Left cardiac atrium (tissue), 4 donors: Measurements from ENCODE around the gene KLRD1. TPM values are rescaled to one million over a fixed set of nuclear protein-coding genes. Genes with fewer than 3 reads are reported as not detected.
"Not testable (repeated sequence)": the region's sequence is repeated elsewhere in the genome, so short reads cannot be mapped to it uniquely, and the experiment has no call there.

Experiments
- ATAC-seq, 2 donors: fragments of 200-7000 bp; cut with Tn5 transposase; one replicate each; pipeline ENCODE4 v1.9.1; 2020; ENCODE audit warnings: mild to moderate bottlenecking in 2 of 2, moderate library complexity in 2 of 2
- DNase-seq: peaks from one replicate; pipeline ENCODE4 v3.0.0-alpha.2; 2020
- intact Hi-C, 2 donors: fragments of 100-400 bp; cut with DNase I; formaldehyde crosslinking; loops; one replicate each; pipeline versions ENCODE4 v1.14.1 to v1.15.1; 2022 to 2023
- long read RNA-seq: library from polyadenylated mRNA; unstranded; transcript quantifications from one replicate; pipeline ENCODE4 v2.0.0, GENCODE V29; 2021
- total RNA-seq, 2 donors: library from RNA; stranded (reverse); fragmentation: NEBNext Ultra II Directional; extraction: Animal tissue kit (Norgen Biotek cat#: 25700); gene quantifications; one replicate each; pipeline ENCODE4 v1.2.1, GENCODE V29; 2021
- donor health status: DM: no; HTN: yes; CAD: no.
- donor health status: DM: no; HTN: yes; CAD: no; lungs with severe emphysema.
- donor health status: DM: yes; HTN: yes; CAD: no.
- donor health status: Dilated cardiomyopathy.

KLRD1 gene, protein sequence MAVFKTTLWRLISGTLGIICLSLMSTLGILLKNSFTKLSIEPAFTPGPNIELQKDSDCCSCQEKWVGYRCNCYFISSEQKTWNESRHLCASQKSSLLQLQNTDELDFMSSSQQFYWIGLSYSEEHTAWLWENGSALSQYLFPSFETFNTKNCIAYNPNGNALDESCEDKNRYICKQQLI
- total RNA-seq: 1 to 10 TPM; 2.4 to 3.6 TPM
- long read RNA-seq: 0 reads

DNA sequence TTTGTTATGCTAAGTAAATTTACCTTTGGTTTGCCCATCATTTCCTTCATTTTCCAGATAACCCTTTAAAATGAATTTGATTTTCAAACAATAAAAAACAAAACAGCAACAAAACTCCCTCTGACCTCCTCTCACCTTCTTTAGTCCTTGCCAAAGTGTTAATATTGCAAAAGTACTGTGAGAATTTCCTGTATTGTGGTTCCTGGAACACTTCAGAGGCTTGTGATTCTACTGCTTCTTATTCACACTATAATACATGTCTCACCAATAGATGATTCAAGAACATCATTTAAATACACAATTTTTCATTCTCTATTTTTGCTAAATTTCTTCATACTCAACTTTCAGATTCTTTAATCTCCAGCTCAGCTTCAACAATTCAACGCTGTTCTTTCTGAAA lies at the start of gene KLRD1:
Gene KLRD1, plus strand, starts transcription at position 241 of the 400 bp plus-strand sequence. CDS start 208 bp downstream, outside the sequence.
- DNase-seq (no peak), ATAC-seq (no peak)
- intact Hi-C loops: no loop called here

DNA sequence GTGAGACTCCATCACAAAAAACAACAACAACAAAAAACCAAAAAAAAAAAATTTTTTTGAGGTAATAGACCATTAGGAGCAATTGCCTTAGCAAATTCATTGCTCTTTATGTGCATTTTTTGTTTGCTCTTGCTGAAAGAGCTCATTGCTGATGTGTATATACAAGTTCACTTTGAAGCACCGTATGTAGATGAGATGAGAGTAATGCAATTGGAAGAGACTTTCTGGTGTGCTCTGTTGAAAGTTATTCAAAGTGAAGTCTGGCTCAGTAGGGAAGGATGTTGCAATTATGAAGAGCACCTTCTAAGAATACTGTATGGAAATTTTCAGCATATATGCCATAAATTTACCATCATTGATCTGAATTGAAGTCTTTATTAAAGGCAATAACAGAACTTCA lies 46.7 kb upstream of the KLRD1 start:
- intact Hi-C loops: no loop called here
- DNase-seq (no peak), ATAC-seq (no peak)

DNA sequence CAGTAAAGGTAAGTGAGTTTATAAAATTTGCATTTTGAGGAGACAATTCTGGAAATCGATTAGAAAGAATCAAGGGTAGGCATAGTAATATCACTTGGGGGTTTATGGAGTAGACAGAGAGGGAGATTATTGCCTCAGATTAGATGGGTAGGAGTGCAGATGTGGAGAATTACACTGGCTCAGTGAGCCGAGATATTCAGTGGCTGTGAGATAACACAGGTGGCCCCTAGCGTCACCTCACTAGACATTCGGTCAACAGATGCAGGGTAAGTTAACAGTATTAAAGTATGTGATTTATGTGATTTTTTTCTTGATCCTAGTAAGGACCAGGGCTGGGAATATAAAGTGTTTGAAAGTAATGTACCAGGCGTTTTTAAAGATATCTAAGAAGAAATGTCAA lies 39.6 kb upstream of the KLRD1 start:
- ATAC-seq (no peak), DNase-seq (no peak)
- intact Hi-C loops: no loop called here

DNA sequence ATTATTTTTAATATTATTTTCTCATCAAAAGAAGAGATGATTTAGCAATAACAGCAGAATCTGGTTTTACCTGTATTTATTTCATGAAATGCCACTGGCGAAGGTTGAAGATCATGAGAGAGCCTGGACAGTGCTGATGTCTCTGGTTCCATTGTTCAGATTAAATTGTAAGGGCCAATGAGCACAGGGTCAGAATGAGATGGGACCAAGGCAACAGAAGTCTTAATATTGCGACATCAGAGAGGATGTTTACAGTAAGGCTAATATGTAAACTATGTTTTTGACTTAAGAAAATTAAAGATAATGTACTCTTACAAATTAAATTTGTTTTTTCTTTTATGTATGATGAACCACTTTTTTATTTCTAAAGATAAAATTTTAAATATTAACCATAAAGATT lies 35.2 kb upstream of the KLRD1 start:
- intact Hi-C loops: no loop called here
- no peak for ATAC-seq
- no peak for DNase-seq

DNA sequence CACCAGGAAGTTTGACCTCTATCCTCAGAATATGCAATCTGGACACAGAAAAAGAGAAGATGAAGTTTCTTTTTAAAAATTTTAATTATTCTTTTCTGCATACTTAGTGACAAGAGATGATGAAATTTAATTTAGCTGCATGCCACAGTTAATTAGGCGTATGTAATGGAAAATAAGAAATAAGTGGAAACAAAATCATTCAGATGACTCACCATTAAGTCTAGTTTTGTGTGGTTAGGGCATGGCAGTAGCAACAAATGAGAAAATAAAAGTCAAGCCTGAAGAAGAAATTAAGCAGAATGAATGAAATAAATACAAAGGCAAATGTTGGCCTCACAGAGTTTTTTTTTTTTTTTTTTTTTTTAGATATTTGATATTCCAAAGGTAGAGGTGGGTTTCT lies 30.9 kb upstream of the KLRD1 start:
- DNase-seq (no peak), ATAC-seq (no peak)
- intact Hi-C loops: no loop called here

DNA sequence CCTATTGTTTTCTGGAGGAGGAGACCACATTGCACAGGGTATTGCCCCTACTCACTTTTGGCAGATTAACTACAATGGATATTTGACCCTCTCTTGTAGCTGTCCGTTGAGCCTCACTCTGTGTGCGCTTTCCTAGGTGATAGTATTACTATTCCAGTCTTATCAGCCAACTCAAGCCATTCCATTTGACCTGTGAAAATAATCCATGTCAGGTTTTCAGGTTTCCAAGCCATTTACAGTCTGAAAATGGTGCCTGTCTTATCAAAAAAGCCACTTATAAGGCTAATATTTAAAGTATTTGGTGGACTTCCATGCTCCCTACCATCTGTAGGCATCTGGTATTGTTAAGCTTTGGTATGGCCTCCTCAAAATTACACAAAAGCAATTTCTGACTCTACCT lies 29.6 kb upstream of the KLRD1 start:
- intact Hi-C loops: no loop called here
- DNase-seq (no peak), ATAC-seq (no peak)

DNA sequence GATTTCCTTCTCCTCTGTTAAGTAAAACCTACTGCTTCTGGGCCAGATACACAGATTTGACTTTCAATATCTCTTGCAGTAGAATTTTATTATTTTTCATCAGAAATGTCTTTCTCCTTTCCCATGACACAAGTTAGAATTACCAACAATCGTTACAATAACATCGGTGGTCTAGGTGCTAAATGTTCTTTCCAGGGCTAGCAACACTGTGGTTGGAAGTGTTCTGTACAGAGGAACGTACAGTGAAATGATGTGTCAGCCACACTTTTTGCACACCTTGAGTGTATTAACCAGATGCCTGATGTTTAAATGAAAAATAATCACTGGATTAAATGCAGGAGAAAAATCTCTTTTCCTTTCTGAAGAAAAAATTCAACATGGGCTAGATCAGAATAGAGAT lies 27.7 kb upstream of the KLRD1 start:
- intact Hi-C loops: no loop called here
- ATAC-seq: no peak
- no peak for DNase-seq

DNA sequence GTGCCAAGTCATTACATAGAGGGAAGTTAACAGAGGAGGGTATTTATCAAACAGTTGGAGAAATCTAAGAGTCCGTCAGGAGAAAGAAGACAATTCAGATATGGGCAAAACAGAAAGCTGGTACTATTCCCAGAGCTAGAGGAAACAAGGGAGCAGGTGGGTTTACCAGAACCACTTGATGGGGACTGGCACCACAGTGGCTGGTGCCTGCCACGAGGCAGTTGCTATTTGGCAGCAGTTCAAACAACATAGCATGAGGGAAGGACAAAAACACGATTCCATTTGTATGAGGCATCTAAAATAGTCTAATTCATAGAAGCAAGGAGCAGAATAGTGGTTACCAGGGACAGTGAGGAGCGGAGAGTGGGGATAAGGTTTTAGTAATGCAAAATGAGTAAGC lies 24.6 kb upstream of the KLRD1 start:
- no peak for ATAC-seq

DNA sequence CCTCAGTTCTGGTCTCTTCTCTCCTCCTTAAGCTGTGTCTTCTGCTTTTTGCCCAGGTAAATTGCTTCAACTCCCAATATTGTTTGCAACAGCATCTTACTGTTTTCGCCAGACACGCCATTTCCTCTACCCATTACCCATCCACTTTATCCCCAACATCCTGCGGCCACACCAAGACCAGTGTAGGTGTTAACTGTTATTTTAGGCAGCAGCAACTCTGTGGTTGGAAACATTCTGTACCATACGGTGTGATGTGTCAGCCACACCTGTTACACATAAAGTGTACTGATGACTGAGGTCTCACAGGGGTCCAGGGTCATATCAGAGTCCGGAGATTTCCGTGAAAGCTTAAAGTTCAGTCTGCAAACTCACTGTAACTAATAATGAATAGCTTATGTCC lies 21.8 kb upstream of the KLRD1 start:
- DNase-seq (no peak), ATAC-seq (no peak)
- intact Hi-C loops: no loop called here

More for the DNA sequence above, 24.6 kb upstream of the KLRD1 start:
- intact Hi-C loops: no loop called here
- DNase-seq: no peak

DNA sequence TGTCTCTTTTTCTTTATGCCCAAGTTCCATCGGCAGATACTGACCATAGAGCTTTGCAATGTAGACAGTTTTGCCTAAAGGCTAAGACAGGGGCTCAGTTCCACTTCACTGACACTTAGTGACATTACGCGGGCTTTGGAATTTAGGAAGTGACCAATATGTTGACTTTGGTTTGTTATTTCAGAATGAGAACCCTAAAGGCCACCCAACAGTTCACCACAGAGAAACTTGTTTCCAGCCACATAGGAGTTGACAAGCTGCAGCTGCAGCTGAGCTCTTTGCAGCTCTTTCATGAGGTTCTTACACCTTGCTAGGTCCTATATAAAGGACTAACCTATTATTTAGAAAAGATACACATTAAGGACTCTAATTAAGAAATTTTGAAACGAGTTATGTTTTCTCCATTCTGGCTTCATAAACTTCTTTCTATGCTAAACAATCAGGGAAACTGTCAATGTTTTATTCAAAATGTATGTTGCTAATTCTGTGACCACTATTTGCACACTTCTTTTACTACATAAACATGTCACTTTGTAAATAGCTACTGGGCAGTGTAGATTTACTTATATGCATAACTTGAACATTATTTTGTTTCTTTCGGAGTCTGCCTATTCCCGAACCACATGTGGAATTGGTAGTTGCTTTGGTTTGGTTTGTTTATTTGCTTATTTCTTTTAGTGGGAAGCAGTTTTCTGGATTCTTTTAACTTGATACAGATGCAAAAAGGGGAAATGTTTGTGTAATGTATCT lies 18.5 kb upstream of the KLRD1 start:
- ATAC-seq (no peak), DNase-seq (no peak)
- intact Hi-C loops: no loop called here

DNA sequence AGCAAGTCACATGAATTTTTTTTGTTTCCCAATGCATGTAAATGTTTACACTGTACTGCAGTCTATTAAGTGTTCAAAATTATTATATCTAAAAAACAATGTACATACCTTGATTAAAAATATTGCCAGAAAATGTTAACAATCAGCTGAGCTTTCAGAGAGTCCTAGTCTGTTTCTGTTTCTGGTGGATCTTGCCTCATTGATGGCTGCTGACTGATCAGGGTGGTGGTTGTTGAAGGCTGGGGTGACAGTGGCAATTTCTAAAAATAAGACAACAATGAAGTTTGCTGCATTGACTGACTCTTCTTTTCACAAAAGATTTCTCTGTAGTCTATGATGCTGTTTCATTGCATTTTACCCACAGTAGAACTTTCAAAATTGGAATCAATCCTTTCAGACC lies 16.6 kb upstream of the KLRD1 start:
- intact Hi-C loops: no loop called here
- DNase-seq: no peak
- ATAC-seq: no peak

DNA sequence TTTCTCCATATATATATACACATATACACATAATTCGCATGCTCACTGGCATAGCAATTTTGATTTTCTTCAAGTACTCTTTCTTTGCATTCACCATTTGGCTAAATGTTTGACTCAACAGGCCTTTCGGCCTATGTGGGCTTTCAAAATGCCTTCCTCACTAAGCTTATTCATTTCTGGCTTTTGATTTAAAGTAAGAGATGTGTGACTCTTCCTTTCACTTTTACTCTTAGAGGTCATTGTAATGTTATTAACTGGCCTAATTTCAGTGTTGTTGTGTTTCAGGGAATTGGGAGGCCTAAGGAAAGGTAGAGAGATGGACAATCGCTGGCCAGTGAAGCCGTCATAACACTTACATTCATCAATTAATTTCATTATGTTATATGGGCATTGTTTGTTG lies 14.5 kb upstream of the KLRD1 start:
- no peak for ATAC-seq
- DNase-seq: no peak
- intact Hi-C loops: no loop called here

DNA sequence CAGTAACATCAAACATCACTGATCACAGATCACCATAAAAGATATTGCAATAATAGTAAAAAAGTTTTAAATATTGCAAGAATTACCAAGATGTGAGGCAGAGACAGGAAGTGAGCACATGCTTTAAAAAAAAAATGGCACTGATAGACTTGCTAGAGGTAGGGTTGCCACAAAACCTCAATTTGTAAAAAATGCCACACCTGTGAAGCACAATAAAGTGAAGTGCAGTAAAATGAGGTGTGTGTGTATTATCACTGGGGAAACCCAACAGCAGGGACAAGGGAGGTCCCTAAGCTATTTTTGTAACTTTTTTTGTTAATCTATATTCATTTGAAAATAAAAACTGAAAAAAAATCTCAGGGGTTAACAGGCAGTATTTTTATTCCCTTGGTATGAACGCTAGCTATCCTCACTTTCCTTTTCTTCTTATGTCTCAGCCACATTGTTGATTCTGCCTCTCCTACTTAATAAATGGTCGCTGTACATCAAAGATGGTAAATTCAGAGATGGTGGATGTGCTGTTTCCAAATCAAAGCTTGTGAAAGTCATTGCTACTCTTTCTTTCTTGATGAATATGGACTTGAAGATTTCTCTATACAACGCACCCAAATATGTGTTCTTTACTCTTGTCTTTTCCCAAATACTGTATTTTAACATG lies 14.0 kb upstream of the KLRD1 start:
- DNase-seq: no peak
- no peak for ATAC-seq
- intact Hi-C loops: no loop called here

DNA sequence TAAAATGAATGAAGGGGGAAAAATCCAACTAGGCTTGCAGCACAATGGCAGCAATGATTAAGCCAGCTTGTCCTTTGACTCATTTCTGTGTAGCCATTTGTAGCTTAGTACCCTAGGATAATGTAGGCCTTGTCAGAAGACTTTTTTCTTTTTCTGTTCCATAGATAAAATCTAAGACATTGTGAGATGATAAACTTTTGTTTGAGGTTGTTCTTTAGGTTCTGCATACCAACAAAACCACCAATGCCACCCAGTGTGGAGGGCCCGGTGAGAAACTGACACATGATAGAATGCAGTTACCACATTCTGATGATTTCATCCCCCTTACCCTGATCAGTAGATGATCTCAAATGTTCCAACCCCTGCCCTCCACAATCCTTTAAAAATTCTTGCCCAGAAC lies 6.6 kb upstream of the KLRD1 start:
- ATAC-seq (no peak), DNase-seq (no peak)
- intact Hi-C loops: no loop called here

DNA sequence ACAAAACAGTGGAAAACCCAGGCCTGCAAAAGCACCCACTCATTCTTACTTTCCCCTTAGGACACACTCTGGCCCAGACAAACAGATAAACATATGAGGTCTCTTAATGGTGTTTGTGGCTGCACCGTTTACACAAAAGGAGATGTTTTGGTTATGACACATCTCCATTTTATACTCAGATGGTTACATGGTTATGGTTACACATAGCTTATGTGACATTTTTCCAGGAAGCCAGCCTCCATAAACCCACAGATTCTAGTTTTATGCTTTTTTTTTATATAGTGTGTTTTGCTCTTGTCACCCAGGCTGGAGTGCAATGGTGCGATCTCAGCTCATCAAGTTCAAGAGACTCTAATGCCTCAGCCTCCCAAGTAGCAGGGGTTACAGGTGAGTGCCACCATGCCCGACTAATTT lies 3.5 kb upstream of the KLRD1 start:
- no peak for ATAC-seq
- no peak for DNase-seq
- intact Hi-C loops: no loop called here

DNA sequence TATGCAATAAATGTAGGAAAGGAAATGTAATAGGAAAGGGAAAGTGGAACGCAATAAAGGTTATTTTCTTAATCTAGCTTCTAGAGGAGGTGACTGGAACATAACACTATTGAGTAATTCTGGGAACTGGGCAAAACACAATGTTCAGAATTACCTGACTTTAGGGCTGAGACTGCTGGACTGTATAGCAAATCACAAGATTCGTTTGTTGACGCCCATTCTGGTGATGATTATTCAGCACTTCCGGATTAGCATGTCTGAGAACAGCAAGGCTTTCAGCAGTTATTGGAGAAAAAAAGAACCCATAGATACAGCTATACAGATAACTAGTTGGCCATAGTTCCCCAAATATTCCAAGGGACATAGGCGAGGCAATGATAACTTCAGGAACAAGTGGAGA lies 2.3 kb upstream of the KLRD1 start:
- no peak for ATAC-seq
- intact Hi-C loops: no loop called here
- DNase-seq: no peak

DNA sequence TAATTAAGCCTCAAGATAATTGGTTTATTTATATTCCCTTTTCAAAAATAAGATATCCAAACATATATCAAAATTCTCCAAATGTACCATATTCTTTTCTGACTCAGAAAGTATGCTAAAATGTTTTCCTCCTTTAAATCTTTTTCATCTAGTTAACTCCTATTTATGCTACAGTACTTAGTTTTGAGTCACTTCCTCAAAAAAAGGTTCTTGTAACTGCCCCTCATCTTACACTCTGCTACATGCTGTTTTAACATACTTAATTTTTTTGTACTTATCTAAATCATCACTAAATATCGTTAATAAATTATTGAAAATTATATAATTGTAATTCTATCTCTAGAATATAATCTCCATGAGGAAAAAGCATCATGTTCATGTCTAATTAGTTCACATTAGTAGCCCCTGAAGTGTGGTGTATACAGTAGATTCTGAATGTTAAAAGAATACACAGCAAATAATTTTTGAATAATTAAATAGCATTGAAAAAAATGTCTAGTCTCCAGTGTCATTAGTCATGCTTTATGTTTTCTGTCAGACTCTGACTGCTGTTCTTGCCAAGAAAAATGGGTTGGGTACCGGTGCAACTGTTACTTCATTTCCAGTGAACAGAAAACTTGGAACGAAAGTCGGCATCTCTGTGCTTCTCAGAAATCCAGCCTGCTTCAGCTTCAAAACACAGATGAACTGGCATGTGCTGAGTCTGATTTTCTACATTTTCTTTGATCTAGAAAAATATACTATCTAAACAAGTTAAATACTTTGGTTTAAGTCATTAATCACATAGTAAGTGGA lies 3.5 kb downstream of the KLRD1 start:
- ATAC-seq (peak in 1 of 2 donors; percentile 53), DNase-seq (no peak)
- intact Hi-C loops: no loop called here

DNA sequence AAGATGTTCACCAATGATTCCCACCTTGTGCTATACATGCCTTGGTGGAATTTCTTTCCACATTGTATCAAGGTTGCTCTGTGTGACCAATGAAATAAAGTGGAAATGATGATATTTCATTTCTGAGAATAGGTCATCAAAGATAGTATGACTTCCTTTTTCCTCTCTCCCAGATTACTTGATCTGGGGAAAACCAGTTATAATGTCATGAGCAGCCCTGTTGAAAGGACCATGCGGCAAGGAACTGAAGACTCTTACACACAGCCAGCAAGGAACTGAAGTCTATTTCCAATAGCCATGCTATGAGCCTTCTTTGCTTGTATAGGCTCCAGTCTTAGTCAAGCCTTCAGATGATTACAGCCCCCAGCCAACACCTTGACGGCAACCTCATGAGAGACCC lies 11.7 kb downstream of the KLRD1 start:
- intact Hi-C loops: no loop called here
- ATAC-seq (no peak), DNase-seq (no peak)

DNA sequence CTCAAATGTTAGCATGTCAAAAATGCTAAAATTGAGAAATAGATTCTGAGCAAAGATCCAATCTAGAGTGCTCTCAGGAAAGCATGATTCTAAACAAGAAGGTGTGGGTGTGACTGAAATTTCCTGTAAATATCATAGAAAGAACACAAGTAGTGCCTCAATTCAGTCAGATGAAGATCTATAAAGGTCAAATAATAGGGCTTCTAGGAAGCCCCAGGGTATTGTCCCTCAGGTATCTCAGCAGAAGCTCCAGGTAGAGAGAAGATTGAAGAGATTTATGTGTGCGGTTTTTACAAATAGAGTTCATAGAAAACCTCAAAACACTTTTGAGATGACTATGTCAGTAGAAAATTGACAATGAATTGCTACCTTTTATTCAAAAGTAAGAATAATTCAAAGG lies 13.0 kb downstream of the KLRD1 start:
- intact Hi-C loops: no loop called here
- DNase-seq (no peak), ATAC-seq (no peak)

DNA sequence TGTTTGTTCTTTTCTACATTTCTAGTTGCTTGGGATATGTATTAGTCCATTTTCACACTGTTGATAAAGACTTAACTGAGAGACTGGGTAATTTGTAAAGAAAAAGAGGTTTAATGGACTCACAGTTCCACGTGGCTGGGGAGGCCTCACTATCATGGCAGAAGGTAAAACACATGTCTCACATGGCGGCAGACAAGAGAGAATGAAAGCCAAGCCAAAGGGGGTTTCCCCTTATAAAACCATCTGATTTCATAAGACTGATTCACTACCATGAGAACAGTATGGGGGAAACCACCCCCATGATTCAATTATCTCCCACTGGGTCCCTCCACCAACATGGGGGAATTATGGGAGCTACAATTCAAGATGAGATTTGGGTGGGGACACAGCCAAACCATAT lies 21.0 kb downstream of the KLRD1 start:
- DNase-seq, intact Hi-C loops, ATAC-seq: not testable (repeated sequence)
